ENCODE measurements around the gene SEPTIN1. TPM values are rescaled to one million over a fixed set of nuclear protein-coding genes. Genes with fewer than 3 reads are reported as not detected.

SEPTIN1 gene
- total RNA-seq (1 to 10 TPM in 7 of 9 donors, under 1 TPM in 1, not detected in 1; 0.11 to 5.5 (median 2.3) TPM), polyA plus RNA-seq (10 to 100 TPM in 1 of 3 donors, 1 to 10 TPM in 1, under 1 TPM in 1; 0.75 to 19.8 (median 9.3) TPM)
- long read RNA-seq, donor 1: 0 reads
- long read RNA-seq, donor 2: 0 reads
- long read RNA-seq, donor 3: 0 reads
- long read RNA-seq, donor 4, partial matches to known transcripts: 8 of 9 reads
- long read RNA-seq, donor 4, other reads (novel, unspliced or antisense): 1 of 9 reads
- long read RNA-seq, donor 5, partial matches to known transcripts: 12 of 12 reads
- long read RNA-seq, donor 5, other reads (novel, unspliced or antisense): 0 of 12 reads
- long read RNA-seq, donor 6, partial matches to known transcripts: 8 of 11 reads
- long read RNA-seq, donor 6, other reads (novel, unspliced or antisense): 3 of 11 reads
- long read RNA-seq, donor 7: 0 reads
- long read RNA-seq, donor 8: 0 reads
- long read RNA-seq, donor 9, partial matches to known transcripts: 12 of 19 reads
- long read RNA-seq, donor 9, other reads (novel, unspliced or antisense): 7 of 19 reads
- long read RNA-seq, donor 10: 0 reads

- 48 to 69% (median 65%) methylated on average over 5 to 12 of the region's 12 CpGs for WGBS, 4 donors
- no peaks in the 10 kb centered on the region for H3K36me3 ChIP-seq (replicated peaks in 1 of 2)
- intact Hi-C loops (cut with DNase I): no loop called here
- H3K4me1 ChIP-seq (replicated peaks in 1 of 2): peaks cover 8 to 15% of the 10 kb centered on the region in 2 donors
- TF ChIP-seq POLR2A (IDR thresholded peaks at IDR 0.05) (no peak), CTCF (IDR thresholded peaks at IDR 0.05) (no peak)
- H3K9me3 ChIP-seq (replicated peaks in 1 of 3): no peaks in the 10 kb centered on the region
- no peak within 1 kb of the TSS for H3K27ac ChIP-seq
- DNase-seq: no peak
- H3K27me3 ChIP-seq: no peaks in the 10 kb centered on the region
- H3K4me3 ChIP-seq: no peak within 1 kb of the TSS
These were observed at the start of gene SEPTIN1 for GRCh38 chr16:30382111-30382881. Gene SEPTIN1 (minus strand): TSS chr16:30382561. CDS start chr16:30382542, 19 bp downstream.

GRCh38 chr16:30430428-30430970 is 48.1 kb upstream of the SEPTIN1 start:
- Histone ChIP-seq H3K27ac (peak overlapping the region in 3 of 5 donors; percentile 44 to 74 (median 70)), H3K4me1 (replicated peaks in 1 of 2) (peaks cover 9 to 20% of the 10 kb centered on the region in 2 donors), H3K9me3 (replicated peaks in 1 of 3) (no peaks in the 10 kb centered on the region), H3K27me3 (no peaks in the 10 kb centered on the region), H3K36me3 (replicated peaks in 1 of 2) (no peaks in the 10 kb centered on the region), H3K4me3 (peak overlapping the region in 1 of 4 donors; percentile 41)
- intact Hi-C loops (cut with DNase I): no loop called here
- WGBS, 4 donors: 46 to 57% (median 48%) methylated on average over 13 to 19 of the region's 19 CpGs
- peak in 1 of 7 donors; percentile 47 for DNase-seq
- peak in 1 of 6 experiments; percentile 35 for TF ChIP-seq CTCF (IDR thresholded peaks at IDR 0.05)
- TF ChIP-seq POLR2A (IDR thresholded peaks at IDR 0.05): no peak

- Histone ChIP-seq H3K9me3 (replicated peaks in 1 of 3) (no peaks in the 10 kb centered on the region), H3K36me3 (replicated peaks in 1 of 2) (no peaks in the 10 kb centered on the region), H3K4me1 (replicated peaks in 1 of 2) (peaks cover 9 to 20% of the 10 kb centered on the region in 2 donors), H3K27me3 (no peaks in the 10 kb centered on the region), H3K27ac (peak within 1 kb of the TSS in 3 of 5 donors; percentile 44 to 74 (median 70)), H3K4me3 (peak within 1 kb of the TSS in 3 of 4 donors; percentile 28 to 52 (median 41))
- 1 to 2% (median 1%) methylated on average over 18 to 49 of the region's 49 CpGs for WGBS, 4 donors
- peak; percentile 61 to 86 (median 83) for TF ChIP-seq CTCF (IDR thresholded peaks at IDR 0.05)
- peak in 1 of 2 donors; percentile 50 for TF ChIP-seq POLR2A (IDR thresholded peaks at IDR 0.05)
- intact Hi-C loops (cut with DNase I): no loop called here
- DNase-seq: peak; percentile 93 to 99 (median 98)
These were observed 47.5 kb upstream of the SEPTIN1 start, which contains the start of gene DCTPP1 for GRCh38 chr16:30429678-30430427. Gene DCTPP1 (minus strand): TSS chr16:30430030. CDS start chr16:30429980, 50 bp downstream.
